Measurements from ENCODE around the gene PRLH.

GRCh38 chr2:237561221-237561620 lies 5.2 kb upstream of the PRLH start:
- TF ChIP-seq CTCF (IDR thresholded peaks at IDR 0.05; ENCODE audit: low read depth, low read length) (no peak), EZH2phosphoT487 (IDR thresholded peaks at IDR 0.05; ENCODE audit: low read depth) (no peak)

Data from OCI-LY3 (cell line).